ENCODE measurements around the gene MIPOL1.
A peak's percentile ranks its signal among the peaks of the same experiment; 100 is the strongest.

GRCh38 chr14:37251775-37252174 lies 54.0 kb downstream of the MIPOL1 start:
- peak; percentile 28; the same call in 1 of the 2 replicates for TF ChIP-seq CTCF (conservative IDR thresholded peaks at IDR 0.05)
- TF ChIP-seq EZH2 (IDR thresholded peaks at IDR 0.05; ENCODE audit: low read depth), result no peak
